Gastrocnemius medialis (tissue), 4 donors: ENCODE measurements around the gene CCNC.

Experiments
- CTCF ChIP-seq, 5 experiments: fragments of 450-650 bp in 3 of 5; fragments of 200-600 bp in 2 of 5; sonication (generic) in 2 of 5; IDR thresholded peaks in 4 of 5; conservative IDR thresholded peaks in 1 of 5; 1 replicate in 4 of 5; 2 replicates in 1 of 5; pipeline ENCODE4 v1.5.1; 2016 to 2019; ENCODE audit warnings: antibody characterized with exemption in 5 of 5, mild to moderate bottlenecking in 3 of 5, moderate library complexity in 3 of 5
- POLR2A ChIP-seq, 2 donors: fragments of 450-650 bp; IDR thresholded peaks; one replicate each; pipeline ENCODE4 v1.6.1; 2017; ENCODE audit warnings: antibody characterized with exemption in 2 of 2, mild to moderate bottlenecking in 2 of 2, moderate library complexity in 2 of 2

GRCh38 chr6:99550046-99550748, 18.3 kb downstream of the CCNC start:
- TF ChIP-seq CTCF (IDR thresholded peaks at IDR 0.05 in 4 of 5, conservative IDR thresholded peaks at IDR 0.05 in 1 of 5) (no peak), POLR2A (IDR thresholded peaks at IDR 0.05) (no peak)
